ENCODE results near the gene PTPRR. TPM values are rescaled to one million over a fixed set of nuclear protein-coding genes. Genes with fewer than 3 reads are reported as not detected.

PTPRR gene
- total and polyA plus RNA-seq, 2 of the 4 experiments (the other 2 are of a cell fraction) = 0.18 to 0.21 TPM

- Histone ChIP-seq H3K4me1 (ENCODE audit: control insufficient read depth, insufficient read depth, low read length) (no peaks in the 10 kb centered on the region), H2AFZ (replicated peaks; ENCODE audit: low read length, poor library complexity) (no peak overlapping the region), H2AK5ac (ENCODE audit: low read depth, low read length) (no peak overlapping the region), H2BK20ac (ENCODE audit: low read depth, low read length) (no peak overlapping the region), H4K5ac (ENCODE audit: low read depth, low read length) (no peak overlapping the region), H3K36me3 (ENCODE audit: control insufficient read depth, insufficient read depth, low read length) (no peaks in the 10 kb centered on the region), H4K8ac (ENCODE audit: low read depth in 2 of 2, low read length in 2 of 2) (no peak overlapping the region), H2BK15ac (ENCODE audit: low read depth, low read length) (no peak overlapping the region), H4K20me1 (ENCODE audit: insufficient read depth, low read length) (no peaks in the 10 kb centered on the region), H3K4ac (ENCODE audit: low read depth, low read length) (no peak overlapping the region), H3K27ac (ENCODE audit: insufficient read depth, low read length) (no peak overlapping the region), H3K79me1 (ENCODE audit: low read depth in 1 of 2, low read length in 2 of 2) (no peaks in the 10 kb centered on the region), H3K9me3 (ENCODE audit: control insufficient read depth, insufficient read depth, low read length) (no peaks in the 10 kb centered on the region), H3K9ac (ENCODE audit: low read depth, low read length) (no peak overlapping the region), H2AK9ac (replicated peaks; ENCODE audit: low read depth, low read length, poor library complexity) (no peak overlapping the region), H2BK120ac (ENCODE audit: low read depth, low read length) (no peak overlapping the region), H4K91ac (ENCODE audit: insufficient read depth, low read depth, low read length) (no peak overlapping the region), H3K4me3 (ENCODE audit: insufficient read depth, low read depth, low read length) (no peak overlapping the region), H3K4me2 (ENCODE audit: low read depth, low read length) (no peak overlapping the region), H2BK5ac (ENCODE audit: low read depth, low read length, poor library complexity, severe bottlenecking) (no peak overlapping the region), H3K18ac (ENCODE audit: low read depth, low read length) (no peak overlapping the region), H3K56ac (ENCODE audit: extremely low read depth, insufficient read depth, low read length) (no peak overlapping the region), H3K27me3 (ENCODE audit: control insufficient read depth, insufficient read depth, low read length) (no peaks in the 10 kb centered on the region), H3K9me1 (ENCODE audit: insufficient read depth, low read length) (no peaks in the 10 kb centered on the region), H3K23ac (ENCODE audit: low read depth, low read length) (no peak overlapping the region), H3K14ac (replicated peaks; ENCODE audit: low read depth, low read length) (no peak overlapping the region)
- dilution Hi-C loops (cut with HindIII; ENCODE audit: low sequenced_read_pairs, unreplicated experiment) = no loop called here
- in situ Hi-C loops (cut with MboI; ENCODE audit: low sequenced_read_pairs) = no loop called here
- intact Hi-C loops (cut with micrococcal nuclease) = no loop called here
- ATAC-seq (ENCODE audit: low read depth) (no peak), DNase-seq (no peak)
- BruUV-seq (replicated peaks) = no TSS peak
- TF ChIP-seq FOS (IDR thresholded peaks at IDR 0.05; ENCODE audit: low read depth, low read length) (no peak), MXI1 (IDR thresholded peaks at IDR 0.05; ENCODE audit: borderline replicate concordance, low read depth, low read length) (no peak), RAD21 (IDR thresholded peaks at IDR 0.05; ENCODE audit: low read length) (no peak), MAFK (IDR thresholded peaks at IDR 0.05; ENCODE audit: low read depth, low read length) (no peak), RFX5 (IDR thresholded peaks at IDR 0.05; ENCODE audit: low read depth, low read length) (no peak), BHLHE40 (IDR thresholded peaks at IDR 0.05; ENCODE audit: low read depth, low read length) (no peak), CEBPB (IDR thresholded peaks at IDR 0.05; ENCODE audit: low read depth, low read length) (no peak), NFE2L2 (IDR thresholded peaks at IDR 0.05; ENCODE audit: low read depth, low read length) (no peak), CTCF (conservative IDR thresholded peaks at IDR 0.05; ENCODE audit: low read depth, low read length) (no peak)
- ChIA-PET CTCF (no interaction called here), POLR2A (ENCODE audit: unreplicated experiment) (no interaction called here)
These were observed 313.4 kb downstream of the PTPRR start for GRCh38 chr12:70607107-70607506.

All from IMR-90 (cell line).